Cerebellar cortex (tissue), 1 donor: ENCODE results near the gene THADA.

Source experiments
- DNase-seq: peaks from one replicate; pipeline ENCODE4 v3.0.0-alpha.2; 2015; ENCODE audit warnings: low spot score

The THADA gene

DNA sequence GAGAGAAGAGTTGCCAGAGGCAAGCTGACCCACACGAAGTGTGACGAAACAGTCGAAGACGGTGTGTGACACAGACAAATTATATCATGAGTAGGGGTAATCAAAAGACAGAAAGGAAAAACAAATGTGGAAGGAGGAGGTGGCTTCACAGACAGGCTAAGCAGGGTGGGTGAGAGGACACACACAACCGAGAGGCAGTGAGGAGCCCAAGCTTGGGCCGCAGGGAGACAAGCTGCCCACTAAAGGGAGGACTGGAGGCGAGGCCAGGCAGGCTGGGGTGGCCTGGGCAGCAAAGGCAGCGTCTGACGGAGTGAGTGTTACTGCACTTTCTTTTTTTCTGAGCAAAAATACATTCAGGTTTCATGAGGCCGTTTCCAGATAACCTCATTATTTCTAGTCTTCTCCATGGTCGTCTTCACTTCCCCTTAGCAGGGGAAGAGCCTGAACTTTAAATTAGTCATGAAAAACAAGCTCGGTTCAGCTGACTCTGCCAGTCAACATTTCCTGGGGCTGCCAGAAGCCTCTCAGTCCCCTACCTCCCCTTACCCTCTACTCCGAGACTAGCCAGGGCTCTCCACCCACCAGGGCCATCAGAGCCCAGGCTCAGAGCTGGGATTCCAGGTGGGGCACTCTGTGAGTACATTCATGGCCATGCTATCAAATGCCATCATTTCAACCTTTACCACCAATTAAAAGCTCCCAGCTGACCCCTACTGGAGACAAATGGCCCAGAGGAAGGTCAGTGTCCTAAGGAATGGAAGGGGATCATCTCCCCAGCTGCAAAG lies 355.7 kb downstream of the THADA start:
- DNase-seq: no peak

DNA sequence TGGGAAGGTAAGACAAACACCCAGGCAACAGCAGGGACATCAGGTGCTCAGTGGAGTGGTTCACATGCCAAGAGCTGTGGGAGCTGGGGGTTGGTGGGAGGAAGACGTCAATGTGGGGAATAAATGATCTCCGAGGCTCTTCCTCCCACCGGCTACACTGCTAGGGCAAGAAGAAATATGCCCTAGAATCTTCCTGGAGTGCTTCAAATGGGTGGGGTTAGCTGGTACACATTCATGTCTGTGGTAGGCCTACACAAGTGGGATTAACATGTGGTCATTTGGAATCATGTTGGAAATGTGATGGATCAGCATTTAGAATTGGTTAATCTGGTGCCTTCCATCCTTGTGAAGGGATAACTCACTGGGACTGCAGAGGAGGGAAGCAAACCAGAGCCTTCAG lies 357.0 kb downstream of the THADA start:
- DNase-seq: no peak

DNA sequence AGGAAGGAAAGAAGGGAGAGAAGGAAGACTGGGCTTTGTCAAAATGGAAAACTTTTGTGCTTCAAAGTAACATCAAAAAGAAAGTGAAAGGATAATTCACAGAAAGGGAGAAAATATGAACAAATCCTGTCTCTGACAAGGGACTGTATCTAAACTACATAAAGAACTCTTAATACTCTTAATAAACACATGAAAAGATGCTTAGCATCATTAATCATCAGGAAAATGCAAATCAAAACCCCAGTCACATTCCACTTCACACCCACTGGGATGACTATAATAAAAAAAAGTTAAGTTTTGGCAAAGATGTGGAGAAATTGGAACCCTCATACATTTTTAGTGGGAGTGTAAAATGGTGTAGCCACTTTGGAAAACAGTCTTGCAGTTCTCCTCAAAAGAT lies 357.7 kb downstream of the THADA start:
- no peak for DNase-seq

DNA sequence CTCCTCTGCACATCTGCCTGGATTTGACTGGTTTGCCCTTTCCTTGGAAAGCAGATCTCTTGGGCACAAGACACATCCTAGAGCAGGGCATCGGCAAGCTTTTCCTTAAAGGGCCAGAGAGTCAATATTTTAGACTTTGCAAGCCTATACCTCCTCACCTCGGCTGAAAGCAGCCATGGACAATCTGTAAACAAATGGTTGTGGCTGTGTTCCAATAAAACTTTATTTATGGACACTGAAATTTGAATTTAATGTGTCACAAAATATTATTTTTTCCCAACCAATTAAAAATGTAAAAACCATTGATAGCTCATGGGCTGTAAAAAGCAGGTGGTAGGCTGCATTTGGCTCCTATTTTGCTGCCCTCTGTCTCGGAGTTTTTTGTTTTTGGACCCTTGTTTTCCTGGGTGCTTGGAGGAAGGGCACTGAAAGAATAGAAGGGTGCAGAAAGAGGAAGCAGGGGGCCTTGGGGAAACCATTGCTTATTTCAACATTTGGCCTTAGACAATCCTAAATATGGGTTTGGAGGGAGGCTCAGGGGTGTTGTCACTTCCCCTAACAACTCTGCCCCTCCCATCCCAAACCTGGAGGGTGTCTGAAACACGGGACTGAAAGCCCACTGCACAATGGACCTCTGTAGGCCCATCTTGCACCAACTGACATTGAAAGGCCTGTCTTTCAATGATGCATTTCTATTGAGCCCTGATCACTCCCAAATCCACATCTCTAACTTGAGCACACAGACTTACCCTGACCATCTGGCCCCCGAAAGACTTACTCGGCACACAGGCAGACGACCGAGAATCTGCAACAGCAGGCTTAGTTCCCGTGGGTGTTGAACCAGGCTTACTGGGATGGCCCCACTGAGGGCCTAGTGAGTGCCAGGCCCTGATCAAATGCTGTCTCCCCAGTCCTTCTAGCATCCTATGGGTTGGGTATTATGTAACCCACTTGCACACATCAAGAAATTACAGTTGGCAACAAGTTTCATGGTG lies 362.3 kb downstream of the THADA start:
- no peak for DNase-seq

DNA sequence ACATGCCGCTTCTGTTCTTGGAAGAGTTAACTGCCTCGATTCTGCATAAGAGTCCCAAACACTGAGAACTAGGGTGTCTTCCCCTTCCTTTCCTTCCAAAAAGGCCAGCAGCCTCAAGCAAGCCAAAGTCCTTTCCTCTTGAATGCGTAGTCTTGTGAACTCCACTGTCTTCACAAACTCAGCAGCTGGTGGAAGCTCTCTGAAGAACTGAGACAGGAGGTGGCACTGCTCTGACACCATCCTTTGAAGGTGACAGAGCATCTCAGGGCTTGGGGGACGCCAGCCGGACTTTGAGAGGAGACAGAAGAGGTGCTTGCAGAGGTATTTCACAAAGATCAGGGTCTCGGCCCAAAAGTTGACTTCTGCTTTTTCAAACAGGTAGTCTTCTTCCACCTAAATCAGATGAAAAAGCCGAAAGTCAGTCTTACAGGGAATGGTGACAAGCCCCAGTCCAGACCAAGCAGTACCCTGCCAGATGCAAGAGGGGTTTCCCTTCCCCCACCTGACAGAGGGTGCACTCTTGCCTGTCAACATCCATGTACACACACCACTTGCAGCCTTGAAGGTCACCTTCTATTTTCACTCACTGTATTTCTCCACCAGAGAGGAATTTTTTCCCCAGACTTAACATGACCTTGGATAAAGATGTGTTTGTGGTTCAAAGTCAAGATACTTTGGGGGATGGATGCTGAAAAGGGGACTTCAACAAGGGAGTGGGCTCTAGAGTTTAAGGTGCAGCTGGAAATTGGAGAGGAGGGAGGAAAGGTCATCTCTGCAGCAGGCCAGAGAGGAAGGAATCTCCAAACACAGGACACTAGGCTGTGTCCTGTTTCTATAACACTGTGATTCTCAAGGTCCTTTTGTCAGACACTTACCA lies 364.6 kb downstream of the THADA start:
- DNase-seq: no peak

DNA sequence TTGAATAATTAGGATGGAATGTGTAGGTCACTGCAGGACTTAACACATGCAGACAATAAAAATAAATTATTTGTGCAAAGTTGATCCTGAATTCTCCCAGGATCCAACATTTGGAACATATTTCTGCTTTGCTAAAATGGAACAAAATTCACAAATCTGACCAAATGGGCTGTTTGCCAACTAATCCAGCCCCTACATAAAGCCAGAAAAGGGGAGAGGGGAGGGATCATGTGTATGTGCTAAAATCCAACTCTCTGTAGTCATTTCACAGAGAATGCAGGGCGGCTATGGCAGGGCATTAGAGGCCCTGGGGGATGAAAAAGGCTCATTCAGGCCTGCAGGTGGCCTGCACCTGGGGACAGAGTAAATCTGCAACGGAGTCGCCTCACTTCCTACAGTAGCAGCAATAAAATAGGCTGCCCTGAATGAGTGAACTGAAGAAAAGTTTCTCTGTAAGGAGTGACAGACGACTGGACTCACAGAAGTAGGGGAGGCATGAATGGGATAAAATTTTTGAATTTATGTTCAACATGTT lies 365.4 kb downstream of the THADA start:
- no peak for DNase-seq

DNA sequence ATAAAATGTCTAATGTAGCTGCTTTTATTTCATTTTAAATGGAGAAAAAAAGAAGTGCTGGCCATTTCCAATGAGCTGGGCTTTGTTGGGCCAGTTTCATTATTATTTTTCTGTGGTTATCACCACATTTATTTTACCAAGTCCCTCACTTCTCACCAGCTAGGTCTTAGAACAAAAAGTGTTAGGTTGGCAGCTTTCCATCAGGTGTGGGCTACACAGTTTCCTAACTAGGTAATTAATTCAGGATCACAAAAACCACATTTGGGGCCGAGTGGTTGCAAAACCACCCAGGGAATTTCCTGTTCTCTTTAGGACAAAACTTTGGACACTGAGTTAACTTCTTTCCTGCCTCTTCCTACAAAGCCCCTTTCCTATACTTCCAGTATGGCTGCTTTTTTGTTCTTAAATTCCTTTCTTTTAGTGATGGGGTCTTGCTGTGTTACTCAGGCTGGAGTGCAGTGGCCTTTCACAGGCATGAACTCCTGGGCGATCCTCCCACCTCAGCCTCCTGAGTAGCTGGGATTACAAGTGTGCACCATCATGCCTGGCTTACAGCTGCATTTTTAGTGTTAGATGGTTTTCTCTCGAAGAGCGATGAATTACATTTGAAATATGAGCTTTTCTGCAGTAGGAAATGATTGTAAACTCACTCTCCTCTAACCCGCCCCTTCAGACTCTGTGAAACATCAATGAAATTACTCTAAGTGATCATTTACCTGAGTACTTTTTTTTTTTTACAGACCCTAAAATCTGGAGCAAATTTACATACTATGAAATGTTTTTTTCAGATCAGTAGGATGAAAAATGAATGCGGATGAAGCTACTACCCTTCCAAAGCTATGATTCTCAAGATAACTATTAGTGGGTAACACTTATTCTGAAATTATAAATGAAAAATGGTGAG lies 366.8 kb downstream of the THADA start:
- no peak for DNase-seq

DNA sequence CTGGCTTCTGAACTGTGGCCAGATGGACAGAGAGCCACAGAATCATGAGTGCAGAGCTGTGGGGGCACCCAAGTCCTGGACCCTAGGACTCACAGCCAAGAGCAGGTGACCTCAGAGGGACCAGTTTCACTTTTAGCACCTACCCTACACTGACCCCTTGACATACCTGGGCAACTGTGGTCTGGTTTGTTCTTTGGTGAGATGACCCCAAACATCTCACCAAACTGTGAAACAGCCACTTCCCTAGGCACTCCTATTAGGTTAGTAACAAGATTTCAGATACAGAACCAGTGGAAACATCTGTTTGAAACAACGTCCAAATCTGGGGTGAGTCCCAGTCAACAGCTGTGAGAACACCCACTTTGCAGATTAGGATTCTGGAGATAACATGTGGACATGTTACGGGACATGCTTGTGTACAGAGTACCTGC lies 367.5 kb downstream of the THADA start:
- no peak for DNase-seq

DNA sequence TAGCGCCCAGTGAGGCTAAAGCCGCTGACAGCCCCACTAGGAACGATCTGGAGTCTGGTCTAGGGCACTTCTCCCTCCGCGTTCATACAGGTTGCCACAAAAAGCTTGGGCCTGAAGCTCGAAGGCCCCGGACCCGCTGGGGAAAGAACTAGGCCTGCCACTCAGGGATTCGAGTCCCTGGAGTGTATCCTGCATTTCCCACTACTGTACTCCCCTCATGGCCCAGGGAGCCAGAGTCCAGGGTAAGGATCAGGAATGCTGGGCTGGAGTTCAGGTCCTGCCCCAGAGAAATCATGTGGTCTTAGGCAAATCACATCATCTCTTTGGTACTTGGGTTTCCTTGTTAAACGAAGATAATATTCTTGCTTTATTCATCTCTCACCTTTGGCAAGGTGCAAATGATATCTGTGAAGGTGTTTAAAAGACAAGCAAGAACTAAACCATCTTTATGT lies 368.0 kb downstream of the THADA start:
- peak; percentile 61 for DNase-seq

DNA sequence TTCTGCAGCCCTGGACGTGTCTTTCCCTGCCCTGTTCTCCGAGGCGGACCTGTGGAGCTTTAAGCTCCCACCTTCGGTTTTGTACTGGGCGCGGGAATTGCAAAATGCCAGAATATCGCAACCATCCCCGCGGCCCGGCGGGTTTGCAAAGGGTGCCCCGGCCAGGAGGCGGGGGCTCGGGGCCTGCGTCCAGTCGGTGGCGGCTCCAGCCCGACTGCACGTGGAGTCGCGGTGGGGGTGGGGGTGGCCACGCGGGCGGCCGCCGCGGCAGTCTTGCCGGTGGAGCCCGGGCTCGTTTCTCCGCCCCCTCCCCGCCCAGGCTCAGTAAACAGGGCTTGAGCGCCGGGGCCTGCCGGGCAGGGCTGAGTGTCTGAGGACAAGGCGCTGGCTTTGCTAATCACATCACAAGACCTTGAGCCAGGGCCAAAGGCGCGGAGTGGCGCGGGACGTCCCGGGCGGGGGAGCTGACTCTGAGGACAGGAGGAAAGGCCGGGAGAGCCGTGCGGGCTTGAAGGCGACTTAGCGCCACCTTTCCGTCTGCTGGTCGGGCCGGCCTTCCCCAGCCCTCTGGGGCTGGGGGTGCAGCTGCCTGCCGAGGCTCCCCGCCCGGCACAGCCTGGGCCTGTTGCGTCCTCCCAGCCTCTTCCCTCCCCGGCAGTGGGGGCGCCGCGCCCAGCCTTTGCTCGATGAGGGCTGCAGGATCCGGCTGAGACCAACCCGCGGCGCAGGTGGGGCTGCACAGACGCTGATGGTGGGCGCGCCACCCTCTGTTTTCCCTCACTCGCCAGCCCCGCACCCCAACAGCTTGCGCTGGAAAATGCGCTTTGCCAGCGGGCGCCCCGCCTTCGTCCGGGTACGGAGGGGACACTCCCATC lies 368.6 kb downstream of the THADA start:
- DNase-seq: peak; percentile 71

DNA sequence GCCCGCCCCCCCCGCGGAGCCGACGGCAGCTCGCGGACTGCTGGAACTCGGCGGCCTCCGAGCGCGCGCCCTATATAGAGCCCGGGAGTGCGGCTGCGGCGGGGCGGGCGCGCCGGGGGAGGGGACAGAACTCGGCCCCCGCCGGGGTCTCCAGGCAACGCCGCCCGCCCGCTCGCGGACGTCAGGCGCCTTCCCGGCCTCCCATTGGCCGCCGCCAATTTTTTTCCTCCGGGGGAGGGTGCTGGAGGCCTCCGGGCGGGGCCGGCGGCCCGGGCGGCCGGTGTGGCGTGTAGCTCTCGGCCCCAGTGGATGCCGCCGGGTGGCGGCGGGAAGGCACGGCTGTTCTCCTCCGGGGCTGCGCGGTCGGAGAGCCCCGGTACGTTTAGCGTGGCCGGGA lies 369.3 kb downstream of the THADA start, which contains the start of gene ZFP36L2:
TSS of gene ZFP36L2 (minus strand) at position 49 of the 397 bp plus-strand sequence. CDS start 291 bp downstream, outside the sequence.
- DNase-seq: peak; percentile 77

DNA sequence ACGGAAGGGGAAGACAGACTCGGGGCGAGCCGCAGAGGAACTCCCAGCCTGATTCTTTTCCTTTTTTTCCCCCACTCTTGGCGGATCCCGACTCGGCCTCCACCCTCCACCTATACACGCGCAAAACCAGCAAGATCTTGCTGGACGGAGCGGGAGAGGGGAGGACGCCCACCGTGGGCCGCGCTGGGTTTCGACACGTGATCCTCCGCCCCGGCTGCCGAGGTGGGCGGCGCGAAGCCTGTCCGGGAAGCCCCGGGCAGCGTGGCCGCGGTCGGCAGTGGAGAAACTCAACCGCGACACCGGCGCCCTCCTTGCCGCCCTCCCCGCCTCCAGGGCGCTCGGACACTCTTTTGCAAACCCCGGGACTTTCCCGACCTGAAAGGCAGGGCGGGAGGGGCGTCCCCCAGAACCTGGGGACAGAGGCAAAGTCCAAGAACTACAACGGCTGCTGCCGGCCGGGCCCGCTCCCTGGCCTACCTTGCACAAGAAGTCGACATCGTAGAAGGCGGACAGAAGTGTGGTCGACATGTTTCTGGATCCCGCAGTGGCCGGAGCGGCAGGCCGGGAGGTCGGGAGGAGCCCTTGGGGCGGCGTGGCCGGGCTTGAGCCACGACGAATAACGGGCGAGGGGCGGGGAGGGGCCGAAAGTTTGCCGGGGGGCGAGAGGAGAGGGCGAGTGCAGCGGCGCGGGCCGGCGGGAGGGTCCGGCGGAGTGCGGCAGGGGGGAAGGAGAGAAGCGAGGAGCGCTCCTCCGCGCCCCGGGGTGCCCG lies 369.9 kb downstream of the THADA start:
- DNase-seq: no peak

DNA sequence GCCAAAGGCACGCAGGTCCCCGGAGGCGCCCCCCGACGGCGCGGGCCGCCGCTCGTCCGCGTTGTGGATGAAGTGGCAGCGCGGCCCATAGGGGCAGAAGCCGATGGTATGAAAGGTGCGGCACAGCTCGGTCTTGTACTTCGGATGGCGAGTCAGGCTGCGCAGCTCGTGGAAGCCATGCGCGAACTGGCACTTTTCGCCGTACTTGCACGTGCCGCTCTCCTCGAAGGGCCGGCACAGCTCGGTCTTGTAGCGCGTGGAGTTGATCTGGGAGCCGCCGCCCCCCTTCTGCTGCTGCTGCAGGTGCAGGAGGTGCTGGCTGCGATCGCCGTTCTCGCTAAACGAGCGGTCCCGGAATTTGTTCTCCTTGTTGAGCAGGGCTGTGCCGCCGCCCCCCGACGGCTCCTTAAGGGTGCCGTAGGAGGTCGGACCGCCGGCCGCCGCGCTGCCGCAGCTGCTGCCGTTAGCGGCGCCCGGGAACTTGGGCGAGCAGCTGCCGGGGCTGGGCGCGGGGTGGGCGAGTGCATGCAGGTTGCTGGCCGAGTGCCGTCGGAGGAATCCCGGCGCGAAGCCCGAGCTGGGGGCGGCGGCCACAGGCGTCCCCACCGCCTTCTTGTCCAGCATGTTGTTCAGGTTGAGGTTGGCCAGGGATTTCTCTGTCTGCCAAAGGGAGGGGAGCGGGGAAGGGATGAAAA lies 370.6 kb downstream of the THADA start:
- DNase-seq: no peak

DNA sequence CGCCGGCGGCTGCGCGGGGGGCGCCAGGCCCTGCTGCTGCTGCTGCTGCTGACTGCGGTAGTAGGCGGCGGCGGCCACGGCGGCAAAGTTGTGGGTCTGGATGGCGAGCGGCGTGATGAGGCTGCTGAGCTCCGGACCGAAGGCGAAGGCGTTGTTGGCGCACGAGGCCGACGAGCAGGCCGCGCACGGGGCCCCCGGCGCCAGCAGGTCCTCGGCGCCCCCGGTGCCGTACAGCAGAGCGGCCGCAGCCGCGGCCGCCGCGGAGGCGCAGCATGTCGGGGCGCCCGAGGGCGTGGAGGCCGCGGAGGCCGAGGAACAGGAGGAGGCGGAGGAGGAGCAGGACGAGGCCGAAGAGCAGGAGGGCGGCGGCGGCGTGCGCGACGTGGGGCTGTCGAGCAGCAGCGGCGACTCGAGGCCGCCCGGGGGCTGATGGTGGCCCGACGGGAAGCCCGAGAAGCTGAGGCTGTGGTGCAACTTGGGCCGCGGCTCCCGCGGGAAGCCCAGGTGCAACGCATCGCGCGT lies 371.2 kb downstream of the THADA start:
- DNase-seq: no peak

DNA sequence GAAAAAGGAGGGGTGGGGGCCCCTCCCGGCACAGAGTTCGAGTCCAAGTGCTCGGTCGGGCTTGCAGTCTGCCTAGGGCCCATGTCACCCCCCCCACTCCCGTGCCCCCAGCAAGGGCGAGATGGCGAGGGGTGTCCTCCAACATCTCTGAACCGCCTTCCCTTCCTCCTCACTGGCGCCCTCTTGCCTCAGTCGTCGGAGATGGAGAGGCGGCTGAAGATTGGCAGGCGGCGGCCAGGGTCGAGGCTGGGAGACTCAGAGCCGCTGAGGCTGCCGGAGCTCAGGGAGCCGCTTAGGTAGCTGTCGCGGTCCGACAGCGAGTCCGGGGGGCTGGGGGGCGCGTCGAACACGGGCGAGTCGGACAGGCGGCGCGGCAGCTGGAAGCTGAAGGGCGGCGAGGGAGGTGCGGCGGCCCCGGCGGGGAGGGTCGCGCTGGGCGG lies 371.7 kb downstream of the THADA start:
- peak; percentile 50 for DNase-seq

DNA sequence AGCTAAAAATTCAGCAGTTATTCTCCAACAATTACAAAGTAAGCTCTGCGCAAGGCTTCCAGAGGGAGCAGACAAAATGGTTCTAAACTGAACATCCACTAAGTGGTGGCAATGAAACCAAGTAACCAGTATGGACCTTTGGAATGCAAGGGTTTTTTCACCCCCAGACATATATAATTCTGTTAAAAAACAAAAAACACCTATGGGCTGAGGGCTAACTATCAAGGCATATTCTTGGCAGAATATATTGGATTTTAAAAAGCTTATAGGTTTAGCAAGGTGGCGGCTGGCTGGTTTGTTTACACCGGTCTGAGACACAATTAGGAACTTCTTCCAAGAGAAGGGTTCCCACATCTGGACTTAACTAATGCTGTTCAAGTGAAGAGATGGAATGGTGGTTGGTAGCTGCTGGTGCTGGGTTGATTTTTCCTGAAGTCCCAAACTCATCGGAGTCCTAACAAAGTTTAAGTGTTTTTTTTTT lies 372.3 kb downstream of the THADA start:
- DNase-seq: no peak
